HUES64 (cell line): Measurements from ENCODE around the gene VTN.
"Not testable (repeated sequence)": the region's sequence is repeated elsewhere in the genome, so short reads cannot be mapped to it uniquely, and the experiment has no call there.

Experiments used
- H3K27ac ChIP-seq: 2 replicates; pipeline ENCODE4 v1.7.0; 2013; ENCODE audit warnings: low read depth, low read length, inconsistent platforms
- H3K27me3 ChIP-seq: 2 replicates; pipeline ENCODE4 v1.6.1; 2013; ENCODE audit warnings: mild to moderate bottlenecking, low read length; ENCODE audit not compliant: insufficient read depth
- H3K36me3 ChIP-seq: 2 replicates; pipeline ENCODE4 v1.6.1; 2013; ENCODE audit warnings: mild to moderate bottlenecking, low read length; ENCODE audit not compliant: insufficient read depth
- H3K4me1 ChIP-seq: 2 replicates; pipeline ENCODE4 v1.6.1; 2013; ENCODE audit warnings: mild to moderate bottlenecking, low read length, moderate library complexity; ENCODE audit not compliant: insufficient read depth
- H3K4me3 ChIP-seq: 2 replicates; pipeline ENCODE4 v1.5.1; 2013; ENCODE audit warnings: mild to moderate bottlenecking, low read length, moderate library complexity
- H3K9ac ChIP-seq: 2 replicates; pipeline ENCODE4 v1.6.1; 2013; ENCODE audit warnings: mild to moderate bottlenecking, low read depth, low read length
- H3K9me3 ChIP-seq: 2 replicates; pipeline ENCODE4 v1.6.1; 2013; ENCODE audit warnings: low read depth, low read length; ENCODE audit not compliant: insufficient read depth
- WGBS: fragments of 150-250, 120-280 bp; methylation state at CpG from one replicate; pipeline ENCODE4 v1.1.7; 2013; ENCODE audit warnings: missing lambda C conversion rate; 5-methylcytosine and 5-hydroxymethylcytosine counted together

VTN gene

GRCh38 chr17:28339431-28339830, 30.7 kb downstream of the VTN start:
- 95% methylated on average over 15 of the region's 15 CpGs for WGBS
- Histone ChIP-seq H3K9ac (no peak overlapping the region), H3K27ac (no peak overlapping the region), H3K27me3 (no peaks in the 10 kb centered on the region), H3K4me3 (no peak overlapping the region), H3K36me3 (peaks cover 46% of the 10 kb centered on the region), H3K4me1 (peaks cover 12% of the 10 kb centered on the region; the same call in 1 of the 2 replicates), H3K9me3 (no peaks in the 10 kb centered on the region)

DNA sequence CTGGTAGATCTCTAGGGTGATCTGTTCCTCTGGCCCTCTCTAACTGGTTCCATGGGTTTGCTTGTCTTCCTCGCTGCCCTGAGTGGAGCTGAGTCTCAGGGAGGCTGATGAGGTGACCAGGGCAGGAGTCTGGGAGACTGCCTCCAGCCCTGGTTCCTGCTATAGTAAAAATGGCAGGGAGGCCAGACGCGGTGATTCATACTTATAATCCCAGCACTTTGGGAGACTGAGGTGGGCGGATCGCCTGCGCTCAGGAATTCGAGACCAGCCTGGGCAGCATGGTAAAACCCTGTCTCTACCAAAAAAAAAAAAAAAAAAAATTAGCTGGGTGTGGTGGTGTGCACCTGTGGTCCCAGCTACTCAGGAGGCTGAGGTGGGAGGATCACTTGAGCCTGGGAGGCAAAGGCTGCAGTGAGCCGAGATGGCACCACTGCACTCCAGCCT, 31.3 kb downstream of the VTN start:
- H3K27ac ChIP-seq, H3K9ac ChIP-seq, H3K4me3 ChIP-seq, H3K9me3 ChIP-seq, H3K27me3 ChIP-seq: not testable (repeated sequence)
- Histone ChIP-seq H3K4me1 (peaks cover 12% of the 10 kb centered on the region; the same call in 1 of the 2 replicates), H3K36me3 (peaks cover 40% of the 10 kb centered on the region)
- WGBS = 96% methylated on average over 5 of the region's 8 CpGs

DNA sequence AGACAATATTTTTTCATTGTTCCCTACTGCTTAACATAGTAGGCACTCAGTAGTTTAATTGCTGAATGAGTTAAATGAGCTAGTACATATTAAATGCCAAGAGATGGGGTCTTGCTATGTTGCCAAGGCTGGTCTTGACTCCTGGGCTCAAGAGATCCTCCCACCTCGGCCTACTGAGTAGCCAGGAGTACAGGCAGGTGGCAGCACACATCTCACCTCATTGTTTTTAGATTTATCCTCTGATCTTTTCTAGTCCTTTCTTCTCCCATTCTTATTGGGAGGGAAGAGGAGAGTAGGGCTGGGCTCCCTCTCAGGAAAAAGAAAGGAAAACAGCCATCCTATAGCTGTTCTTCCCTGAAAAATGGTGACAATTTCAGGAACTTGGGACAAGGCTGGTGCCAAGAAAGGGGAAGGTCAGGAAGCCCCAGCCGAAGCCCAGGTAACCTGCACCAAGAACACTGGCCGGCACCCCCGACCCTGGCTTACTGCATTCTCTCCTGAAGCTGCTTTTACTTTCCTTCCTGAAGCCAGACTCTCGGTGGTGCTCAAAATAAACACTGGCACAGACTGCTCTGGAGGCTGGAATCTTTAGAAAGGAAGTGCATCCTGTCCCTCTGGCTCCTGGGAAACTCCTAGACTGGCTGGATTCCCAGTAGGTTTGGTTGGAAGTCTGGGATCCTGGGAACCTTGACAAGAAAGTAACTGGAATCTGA, 31.9 kb downstream of the VTN start:
- no peaks in the 10 kb centered on the region for H3K9me3 ChIP-seq
- H3K4me3 ChIP-seq = no peak overlapping the region
- WGBS = 81% methylated on average over 5 of the region's 5 CpGs
- H3K9ac ChIP-seq = no peak overlapping the region
- peaks cover 12% of the 10 kb centered on the region; the same call in 1 of the 2 replicates for H3K4me1 ChIP-seq
- no peak overlapping the region for H3K27ac ChIP-seq
- peaks cover 35% of the 10 kb centered on the region for H3K36me3 ChIP-seq
- H3K27me3 ChIP-seq = no peaks in the 10 kb centered on the region

DNA sequence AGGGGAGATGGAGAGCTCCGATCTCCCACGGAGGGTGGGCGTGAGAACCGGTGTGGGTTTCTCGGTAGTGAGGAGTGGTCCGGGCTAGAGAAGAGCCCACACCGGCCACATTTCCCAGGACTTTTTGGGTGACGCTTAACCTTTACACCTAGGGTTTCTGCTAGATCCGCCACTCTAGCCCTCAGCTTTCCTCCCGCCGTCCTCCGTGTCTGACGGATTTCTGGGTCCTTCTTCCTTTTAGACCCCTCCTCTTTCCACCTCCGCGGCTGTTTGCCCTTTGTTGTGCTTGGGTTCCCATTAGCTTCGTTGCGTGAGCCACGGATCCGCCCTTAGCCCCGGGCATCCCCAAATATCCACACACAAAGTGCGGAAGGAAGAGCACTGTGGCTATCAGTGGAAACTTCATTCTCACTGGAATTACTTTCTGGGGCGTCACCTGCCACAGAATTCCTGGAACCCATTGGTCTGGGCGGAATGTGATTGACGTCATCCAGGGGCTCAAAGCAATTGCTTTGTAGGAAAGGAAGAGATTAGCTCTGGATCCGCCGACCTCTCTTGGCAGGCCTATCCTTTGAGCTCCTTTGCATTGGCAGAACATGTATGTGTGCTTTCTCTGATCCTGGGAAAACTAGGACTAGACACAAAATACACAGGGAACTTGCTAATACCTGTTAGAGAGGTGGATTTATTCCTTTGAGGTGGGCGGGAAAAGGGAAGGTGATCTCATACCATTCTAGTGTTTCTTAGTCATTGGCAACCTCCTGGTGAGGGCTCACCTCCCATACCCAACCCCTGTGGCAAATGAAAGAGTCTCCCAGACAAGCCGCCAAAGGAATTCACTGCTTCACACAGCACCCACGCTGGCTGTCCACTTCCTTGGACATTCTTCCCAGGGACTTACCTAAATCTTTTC, 33.9 kb downstream of the VTN start:
- no peaks in the 10 kb centered on the region for H3K9me3 ChIP-seq
- no peaks in the 10 kb centered on the region for H3K27me3 ChIP-seq
- H3K9ac ChIP-seq = peak overlapping the region; percentile 81
- peak overlapping the region; percentile 92 for H3K4me3 ChIP-seq
- H3K36me3 ChIP-seq = peaks cover 21% of the 10 kb centered on the region
- H3K27ac ChIP-seq = peak overlapping the region; percentile 84
- WGBS = 1% methylated on average over 28 of the region's 29 CpGs
- peaks cover 12% of the 10 kb centered on the region; the same call in 1 of the 2 replicates for H3K4me1 ChIP-seq

DNA sequence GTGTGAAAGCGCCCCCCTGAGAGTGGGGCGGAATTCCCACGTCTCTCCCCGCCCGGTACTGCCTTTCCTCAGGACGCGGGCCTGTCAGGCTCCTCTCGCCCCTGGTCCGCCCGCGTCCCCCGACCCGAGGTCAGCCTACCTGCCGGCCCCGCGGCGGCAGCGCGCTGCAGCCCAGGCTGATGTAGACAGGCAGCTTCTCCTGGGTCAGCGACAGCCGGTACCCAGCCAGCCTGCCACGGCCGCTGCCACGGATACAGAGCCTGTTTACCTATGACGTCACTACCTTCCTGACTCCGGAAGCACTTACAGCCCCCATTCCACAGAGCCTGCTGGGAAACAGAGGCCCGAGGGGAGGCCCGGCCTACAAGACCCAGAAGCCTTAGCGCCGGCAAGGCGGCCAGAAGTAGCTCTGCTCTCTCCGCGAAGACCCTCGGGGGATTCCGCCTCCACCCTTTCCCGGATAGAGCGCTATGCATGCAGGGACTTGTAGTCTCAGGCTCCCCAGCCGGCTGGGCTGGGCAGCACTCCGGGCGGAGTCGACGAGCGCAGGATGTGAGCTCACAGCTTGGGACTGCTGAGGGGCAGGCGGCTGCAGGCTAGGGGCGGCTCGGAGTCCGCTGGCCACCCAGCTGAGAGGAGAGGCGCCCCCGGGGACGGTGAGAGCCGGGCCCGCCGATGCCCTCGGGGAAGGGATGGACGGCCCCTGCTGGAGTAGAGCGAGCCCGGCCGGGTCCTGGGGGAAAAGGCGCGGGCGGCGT, 34.7 kb downstream of the VTN start, which contains the start of the genes IFT20 and TNFAIP1:
Gene IFT20, minus strand, starts transcription at position 272 of the 758 bp plus-strand sequence. CDS start 3,487 bp downstream, outside the sequence.
Gene TNFAIP1, plus strand, starts transcription at position 561 of the 758 bp plus-strand sequence. CDS start 3,761 bp downstream, outside the sequence.
- H3K27me3 ChIP-seq = no peaks in the 10 kb centered on the region
- peak within 1 kb of the TSS; percentile 92 for H3K4me3 ChIP-seq
- whole genome bisulfite sequencing = under 1% methylated on average over 62 of the region's 62 CpGs
- peak within 1 kb of the TSS; percentile 84 for H3K27ac ChIP-seq
- no peaks in the 10 kb centered on the region for H3K9me3 ChIP-seq
- H3K9ac ChIP-seq = peak within 1 kb of the TSS; percentile 81
- peaks cover 12% of the 10 kb centered on the region; the same call in 1 of the 2 replicates for H3K4me1 ChIP-seq
- H3K36me3 ChIP-seq = peaks cover 13% of the 10 kb centered on the region

GRCh38 chr17:28334666-28335200, 35.4 kb downstream of the VTN start:
- H3K27ac ChIP-seq = peak overlapping the region; percentile 6; the same call in 1 of the 2 replicates
- peaks cover 7% of the 10 kb centered on the region; the same call in 1 of the 2 replicates for H3K36me3 ChIP-seq

GRCh38 chr17:28334171-28334570, 35.9 kb downstream of the VTN start:
- Histone ChIP-seq H3K9me3 (no peaks in the 10 kb centered on the region), H3K4me3 (peak overlapping the region; percentile 92), H3K27me3 (no peaks in the 10 kb centered on the region), H3K9ac (0 out of 2 replicates have a peak overlapping the region, but pooled peaks have one; percentile 49), H3K4me1 (peaks cover 12% of the 10 kb centered on the region; the same call in 1 of the 2 replicates), H3K27ac (no peak overlapping the region), H3K36me3 (peaks cover 8% of the 10 kb centered on the region)
- 81% methylated on average over 6 of the region's 6 CpGs for WGBS

More at GRCh38 chr17:28334666-28335200, 35.4 kb downstream of the VTN start:
- no peaks in the 10 kb centered on the region for H3K9me3 ChIP-seq
- H3K9ac ChIP-seq = peak overlapping the region; percentile 49
- 18% methylated on average over 18 of the region's 18 CpGs for WGBS
- peak overlapping the region; percentile 92 for H3K4me3 ChIP-seq
- H3K27me3 ChIP-seq = no peaks in the 10 kb centered on the region
- peaks cover 12% of the 10 kb centered on the region; the same call in 1 of the 2 replicates for H3K4me1 ChIP-seq

DNA sequence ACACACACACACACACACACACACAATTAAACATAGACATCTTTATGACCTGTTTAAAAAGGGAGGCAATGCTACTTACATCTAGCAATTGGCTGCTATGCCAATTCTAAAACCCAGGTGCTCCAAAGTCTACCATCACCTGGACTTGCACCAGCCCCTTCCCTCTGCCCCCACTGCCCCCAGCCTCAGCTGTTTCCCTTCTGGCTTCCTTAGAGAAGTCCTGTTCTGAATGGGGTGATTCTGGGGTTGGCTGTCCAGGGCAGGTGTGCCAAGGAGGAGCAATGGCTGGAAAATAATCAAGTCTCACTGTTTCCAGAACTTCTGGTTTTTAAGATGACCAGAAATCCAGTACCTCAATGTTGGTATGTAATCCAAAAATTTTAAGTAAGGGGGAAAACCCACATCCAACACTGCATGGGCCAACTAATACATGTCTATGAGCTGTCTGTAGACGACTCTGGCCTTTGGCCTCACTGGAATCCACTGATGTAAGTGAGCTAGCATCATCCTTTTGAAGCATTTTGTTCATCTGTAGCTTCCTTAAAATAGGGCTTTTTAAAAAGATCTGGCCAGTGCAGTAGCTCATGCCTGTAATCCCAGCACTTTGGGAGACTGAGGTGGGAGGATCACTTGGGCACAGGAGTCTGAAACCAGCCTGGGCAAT, 36.9 kb downstream of the VTN start:
- H3K4me3 ChIP-seq = no peak overlapping the region
- H3K9ac ChIP-seq = no peak overlapping the region
- no peaks in the 10 kb centered on the region for H3K27me3 ChIP-seq
- WGBS = 88% methylated on average over 1 of the region's 1 CpG
- H3K4me1 ChIP-seq = peaks cover 12% of the 10 kb centered on the region; the same call in 1 of the 2 replicates
- H3K9me3 ChIP-seq = no peaks in the 10 kb centered on the region
- peaks cover 18% of the 10 kb centered on the region for H3K36me3 ChIP-seq
- H3K27ac ChIP-seq = no peak overlapping the region

- 91% methylated on average over 6 of the region's 6 CpGs for WGBS
- Histone ChIP-seq H3K27ac (no peak overlapping the region), H3K4me3 (no peak overlapping the region), H3K36me3 (peaks cover 31% of the 10 kb centered on the region), H3K9me3 (no peaks in the 10 kb centered on the region), H3K4me1 (peaks cover 8% of the 10 kb centered on the region; the same call in 1 of the 2 replicates), H3K27me3 (no peaks in the 10 kb centered on the region), H3K9ac (no peak overlapping the region)
These were observed 38.2 kb downstream of the VTN start for GRCh38 chr17:28331891-28332420.
